Fibroblast of lung (primary cell): ENCODE results near the gene RREB1. TPM values are rescaled to one million over a fixed set of nuclear protein-coding genes. Genes with fewer than 3 reads are reported as not detected.

ENCODE experiments used
- DNase-seq, 2 donors: peaks; one replicate each; pipeline versions ENCODE4 v3.0.0 to v3.0.0-alpha.2; 2010; ENCODE audit warnings: low read depth in 2 of 2
- H2AFZ ChIP-seq: 2 replicates; pipeline ENCODE4 v1.5.1; 2012; ENCODE audit warnings: low read length, control low read depth, inconsistent platforms
- H3K27ac ChIP-seq: 2 replicates; pipeline ENCODE4 v1.5.1; 2011; ENCODE audit warnings: low read length, control low read depth; ENCODE audit not compliant: insufficient read depth
- H3K27me3 ChIP-seq: 2 replicates; pipeline ENCODE4 v1.5.1; 2011; ENCODE audit warnings: mild to moderate bottlenecking, low read length; ENCODE audit not compliant: control insufficient read depth, insufficient read depth
- H3K36me3 ChIP-seq: 2 replicates; pipeline ENCODE4 v1.5.1; 2011; ENCODE audit warnings: low read length; ENCODE audit not compliant: control insufficient read depth, insufficient read depth
- H3K4me1 ChIP-seq: 2 replicates; pipeline ENCODE4 v1.5.1; 2011; ENCODE audit warnings: low read length; ENCODE audit not compliant: control insufficient read depth, insufficient read depth; ENCODE audit errors: extremely low read depth
- H3K4me2 ChIP-seq: 2 replicates; pipeline ENCODE4 v1.5.1; 2011; ENCODE audit warnings: low read length, control low read depth; ENCODE audit not compliant: insufficient read depth; ENCODE audit errors: extremely low read depth
- H3K4me3 ChIP-seq, 4 experiments: fragments of 200-600 bp in 1 of 4; sonication (generic) in 1 of 4; replicated peaks in 1 of 4; 2 replicates each; pipeline ENCODE4 v1.5.1; 2011 to 2016; ENCODE audit warnings: low read length in 4 of 4, low read depth in 3 of 4, mild to moderate bottlenecking in 3 of 4, control low read depth in 2 of 4, inconsistent platforms in 1 of 4, mixed read lengths in 1 of 4; ENCODE audit not compliant: insufficient read depth in 1 of 4; ENCODE audit errors: control extremely low read depth in 1 of 4
- H3K79me2 ChIP-seq: 2 replicates; pipeline ENCODE4 v1.5.1; 2012; ENCODE audit warnings: mild to moderate bottlenecking, low read length, inconsistent platforms; ENCODE audit not compliant: control insufficient read depth, insufficient read depth
- H3K9ac ChIP-seq: 2 replicates; pipeline ENCODE4 v1.5.1; 2011; ENCODE audit warnings: mild to moderate bottlenecking, low read length, control low read depth; ENCODE audit not compliant: insufficient read depth
- H3K9me3 ChIP-seq: 2 replicates; pipeline ENCODE4 v1.5.1; 2012; ENCODE audit warnings: low read depth, low read length; ENCODE audit not compliant: control insufficient read depth, insufficient read depth
- H4K20me1 ChIP-seq: 2 replicates; pipeline ENCODE4 v1.5.1; 2011; ENCODE audit warnings: low read length; ENCODE audit not compliant: control insufficient read depth, insufficient read depth; ENCODE audit errors: extremely low read depth
- EZH2 ChIP-seq: IDR thresholded peaks from 2 replicates; pipeline ENCODE4 v1.5.1; 2012; ENCODE audit warnings: low read length, control low read depth, mild to moderate bottlenecking; ENCODE audit errors: missing control alignments
- polyA plus RNA-seq, 2 donors: library from polyadenylated mRNA; depleted of rRNA in 1 of 2; stranded (reverse) in 1 of 2; unstranded in 1 of 2; fragments of >200 nt; gene quantifications; 2 replicates each; pipeline ENCODE4 v1.2.1, GENCODE V29; 2011 to 2012; ENCODE audit warnings: missing spikeins in 1 of 2
- total RNA-seq: library from RNA; depleted of rRNA; stranded (reverse); fragments of >200 nt; gene quantifications from 2 replicates; pipeline ENCODE4 v1.2.1, GENCODE V29; 2014
- TF ChIP-seq, protein P1 (sequence below), 2 donors: IDR thresholded peaks in 1 of 2; conservative IDR thresholded peaks in 1 of 2; 1 replicate in 1 of 2; 2 replicates in 1 of 2; pipeline ENCODE4 v1.5.1; 2011 to 2012; ENCODE audit warnings: low read length in 2 of 2, control low read depth in 1 of 2, inconsistent platforms in 1 of 2, low read depth in 1 of 2, mild to moderate bottlenecking in 1 of 2

RREB1 gene
- total and polyA plus RNA-seq, 2 donors (not counting 1 experiment from before 2014, with no cell fraction given): 2.4 to 18.8 TPM

DNA sequence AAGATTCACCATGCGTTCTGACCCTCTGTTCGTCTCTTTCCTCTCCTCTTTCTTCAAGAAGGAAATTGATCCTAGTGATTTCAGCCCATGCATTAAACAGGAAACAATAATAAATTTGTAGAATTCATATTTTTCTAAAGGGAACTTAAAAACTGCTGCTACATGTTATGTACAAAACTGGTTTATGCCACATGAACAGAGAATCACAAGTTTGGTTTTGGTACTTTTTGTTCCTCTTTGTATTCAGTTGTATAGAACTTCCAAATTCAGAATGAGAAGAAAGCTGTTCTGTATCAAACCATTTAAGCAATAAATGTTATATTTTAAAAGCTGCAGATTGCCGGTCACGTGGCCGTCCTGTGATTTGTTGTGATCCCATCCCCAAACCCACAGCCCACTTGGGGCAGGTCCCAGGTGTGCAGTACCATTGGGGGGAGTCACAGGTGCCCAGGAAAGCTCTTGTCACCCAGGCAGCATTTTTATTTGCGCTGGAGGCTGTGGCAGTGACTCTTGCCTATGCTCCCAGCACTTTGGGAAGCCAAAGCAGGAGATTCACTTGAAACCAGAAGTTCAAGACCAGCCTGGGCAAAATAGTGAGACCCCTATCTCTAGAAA lies 144.0 kb downstream of the RREB1 start:
- Histone ChIP-seq H3K4me3 (no peak overlapping the region), H2AFZ (no peak overlapping the region), H3K4me1 (peaks cover 2% of the 10 kb centered on the region), H4K20me1 (no peaks in the 10 kb centered on the region), H3K27ac (no peak overlapping the region), H3K27me3 (no peaks in the 10 kb centered on the region), H3K9ac (no peak overlapping the region), H3K79me2 (no peaks in the 10 kb centered on the region), H3K36me3 (peaks cover 26% of the 10 kb centered on the region), H3K9me3 (no peaks in the 10 kb centered on the region), H3K4me2 (no peak overlapping the region)
- no peak for DNase-seq
- TF ChIP-seq EZH2: no peak
- TF ChIP-seq, protein P1, sequence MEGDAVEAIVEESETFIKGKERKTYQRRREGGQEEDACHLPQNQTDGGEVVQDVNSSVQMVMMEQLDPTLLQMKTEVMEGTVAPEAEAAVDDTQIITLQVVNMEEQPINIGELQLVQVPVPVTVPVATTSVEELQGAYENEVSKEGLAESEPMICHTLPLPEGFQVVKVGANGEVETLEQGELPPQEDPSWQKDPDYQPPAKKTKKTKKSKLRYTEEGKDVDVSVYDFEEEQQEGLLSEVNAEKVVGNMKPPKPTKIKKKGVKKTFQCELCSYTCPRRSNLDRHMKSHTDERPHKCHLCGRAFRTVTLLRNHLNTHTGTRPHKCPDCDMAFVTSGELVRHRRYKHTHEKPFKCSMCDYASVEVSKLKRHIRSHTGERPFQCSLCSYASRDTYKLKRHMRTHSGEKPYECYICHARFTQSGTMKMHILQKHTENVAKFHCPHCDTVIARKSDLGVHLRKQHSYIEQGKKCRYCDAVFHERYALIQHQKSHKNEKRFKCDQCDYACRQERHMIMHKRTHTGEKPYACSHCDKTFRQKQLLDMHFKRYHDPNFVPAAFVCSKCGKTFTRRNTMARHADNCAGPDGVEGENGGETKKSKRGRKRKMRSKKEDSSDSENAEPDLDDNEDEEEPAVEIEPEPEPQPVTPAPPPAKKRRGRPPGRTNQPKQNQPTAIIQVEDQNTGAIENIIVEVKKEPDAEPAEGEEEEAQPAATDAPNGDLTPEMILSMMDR (conservative IDR thresholded peaks at IDR 0.05 in 1 of 2, IDR thresholded peaks at IDR 0.05 in 1 of 2; ENCODE audit: low read depth in 1 of 2, low read length in 2 of 2): no peak

DNA sequence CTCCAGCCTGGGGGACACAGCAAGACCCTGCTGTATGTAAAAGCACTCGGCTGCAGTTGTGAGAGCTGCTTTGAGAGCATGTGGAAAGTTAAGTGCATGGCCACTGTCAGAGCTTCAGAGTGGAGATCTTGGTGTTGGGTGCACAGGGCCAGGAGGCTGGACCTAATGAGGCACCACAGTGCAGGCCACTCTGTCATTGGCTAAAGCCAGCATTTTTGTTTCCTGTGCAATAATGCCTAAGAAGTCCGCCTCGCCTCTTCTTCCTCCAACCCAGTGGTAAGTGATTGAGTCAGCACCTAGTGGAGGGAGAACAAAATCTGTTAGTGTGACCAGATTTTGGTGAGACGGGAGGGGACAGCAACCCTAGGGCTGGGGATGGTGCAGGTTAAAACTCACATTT lies 144.6 kb downstream of the RREB1 start:
- Histone ChIP-seq H3K4me2 (no peak overlapping the region), H3K9me3 (no peaks in the 10 kb centered on the region), H3K27me3 (no peaks in the 10 kb centered on the region), H3K9ac (no peak overlapping the region), H3K4me3 (no peak overlapping the region), H3K4me1 (peaks cover 2% of the 10 kb centered on the region), H3K36me3 (peaks cover 20% of the 10 kb centered on the region), H3K27ac (no peak overlapping the region), H2AFZ (no peak overlapping the region), H3K79me2 (no peaks in the 10 kb centered on the region), H4K20me1 (no peaks in the 10 kb centered on the region)
- TF ChIP-seq, protein P1 (conservative IDR thresholded peaks at IDR 0.05 in 1 of 2, IDR thresholded peaks at IDR 0.05 in 1 of 2; ENCODE audit: low read depth in 1 of 2, low read length in 2 of 2): no peak
- no peak for TF ChIP-seq EZH2
- no peak for DNase-seq

DNA sequence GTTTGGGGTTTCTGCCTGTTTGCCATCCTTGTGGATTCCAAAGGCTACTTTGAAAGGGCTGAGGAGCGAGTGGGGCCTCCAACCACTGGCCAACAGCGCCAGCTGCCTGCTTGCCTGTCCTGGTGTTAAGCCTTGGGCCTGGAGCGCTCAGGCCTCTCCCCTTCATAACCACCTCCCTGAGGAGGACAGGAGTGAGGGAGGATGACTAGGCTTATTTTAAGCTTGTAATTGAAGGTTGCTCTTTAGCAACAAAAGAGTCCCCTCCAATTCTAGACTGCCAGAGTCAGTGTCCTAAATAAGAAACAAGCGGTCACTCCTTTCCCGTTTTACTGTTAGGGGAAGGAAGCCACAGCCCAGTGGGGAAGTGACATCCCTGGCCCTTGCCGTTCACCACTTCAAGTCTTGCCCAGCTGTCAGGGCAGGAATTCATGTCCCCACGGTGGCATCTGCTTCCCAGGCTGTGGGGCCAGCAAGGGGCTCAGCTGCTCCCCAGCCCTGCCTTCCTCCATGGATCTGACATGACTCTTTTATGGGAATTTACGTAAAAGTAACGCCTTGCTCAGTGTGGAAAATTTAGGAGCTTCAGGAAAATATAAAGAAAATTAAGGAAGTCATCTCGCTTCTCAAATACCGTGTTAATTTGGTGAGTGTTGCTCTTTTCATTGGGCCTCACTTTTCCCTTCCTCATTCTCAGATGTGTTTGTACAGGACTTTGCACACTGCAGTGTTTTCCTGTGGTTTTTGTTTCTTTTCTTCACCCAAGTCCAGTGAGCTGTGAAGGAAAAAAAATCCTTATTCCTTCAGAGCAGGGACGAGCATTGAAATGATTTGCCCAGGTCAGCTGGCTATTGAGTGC lies 147.4 kb downstream of the RREB1 start:
- TF ChIP-seq, protein P1 (conservative IDR thresholded peaks at IDR 0.05 in 1 of 2, IDR thresholded peaks at IDR 0.05 in 1 of 2; ENCODE audit: low read depth in 1 of 2, low read length in 2 of 2): no peak
- TF ChIP-seq EZH2: no peak
- DNase-seq: no peak
- no peaks in the 10 kb centered on the region for H3K4me1 ChIP-seq
- no peak overlapping the region for H3K4me2 ChIP-seq
- peaks cover 7% of the 10 kb centered on the region for H3K36me3 ChIP-seq
- H3K9ac ChIP-seq: no peak overlapping the region
- H3K4me3 ChIP-seq: no peak overlapping the region
- no peak overlapping the region for H2AFZ ChIP-seq
- no peaks in the 10 kb centered on the region for H3K79me2 ChIP-seq
- H3K27ac ChIP-seq: no peak overlapping the region
- H3K27me3 ChIP-seq: no peaks in the 10 kb centered on the region
- H3K9me3 ChIP-seq: no peaks in the 10 kb centered on the region
- no peaks in the 10 kb centered on the region for H4K20me1 ChIP-seq
